Measurements from ENCODE around the gene SEC14L5.

Gene SEC14L5

DNA sequence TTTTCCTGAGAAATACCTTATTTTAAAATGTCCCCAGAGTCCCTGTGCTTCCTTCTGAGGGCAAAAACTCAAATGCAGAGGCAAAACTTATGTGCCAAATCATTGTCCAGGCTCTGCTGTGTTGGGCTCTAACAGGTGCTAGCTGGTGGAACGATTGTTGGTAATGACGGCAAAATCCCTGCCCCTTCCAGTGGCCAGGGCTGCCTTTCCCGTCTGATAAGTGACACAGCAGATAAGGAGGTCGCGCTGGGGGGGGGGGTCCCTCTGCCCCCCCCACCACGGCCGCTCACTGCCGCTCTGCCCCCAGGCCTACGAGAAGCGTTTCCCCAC is 29.1 kb downstream of the SEC14L5 start:
- Mint-ChIP-seq H3K4me1 (peaks cover 7% of the 10 kb centered on the region), H3K27ac (ENCODE audit: low read depth) (no peak overlapping the region), H3K9me3 (no peaks in the 10 kb centered on the region), H3K4me3 (no peak overlapping the region), H3K36me3 (ENCODE audit: insufficient read depth) (no peaks in the 10 kb centered on the region), H3K27me3 (peaks cover 44% of the 10 kb centered on the region)
- DNase-seq (ENCODE audit: low spot score in 2 of 2): no peak
- ATAC-seq (replicated peaks; ENCODE audit: extremely low read depth, poor library complexity, severe bottlenecking): no peak

DNA sequence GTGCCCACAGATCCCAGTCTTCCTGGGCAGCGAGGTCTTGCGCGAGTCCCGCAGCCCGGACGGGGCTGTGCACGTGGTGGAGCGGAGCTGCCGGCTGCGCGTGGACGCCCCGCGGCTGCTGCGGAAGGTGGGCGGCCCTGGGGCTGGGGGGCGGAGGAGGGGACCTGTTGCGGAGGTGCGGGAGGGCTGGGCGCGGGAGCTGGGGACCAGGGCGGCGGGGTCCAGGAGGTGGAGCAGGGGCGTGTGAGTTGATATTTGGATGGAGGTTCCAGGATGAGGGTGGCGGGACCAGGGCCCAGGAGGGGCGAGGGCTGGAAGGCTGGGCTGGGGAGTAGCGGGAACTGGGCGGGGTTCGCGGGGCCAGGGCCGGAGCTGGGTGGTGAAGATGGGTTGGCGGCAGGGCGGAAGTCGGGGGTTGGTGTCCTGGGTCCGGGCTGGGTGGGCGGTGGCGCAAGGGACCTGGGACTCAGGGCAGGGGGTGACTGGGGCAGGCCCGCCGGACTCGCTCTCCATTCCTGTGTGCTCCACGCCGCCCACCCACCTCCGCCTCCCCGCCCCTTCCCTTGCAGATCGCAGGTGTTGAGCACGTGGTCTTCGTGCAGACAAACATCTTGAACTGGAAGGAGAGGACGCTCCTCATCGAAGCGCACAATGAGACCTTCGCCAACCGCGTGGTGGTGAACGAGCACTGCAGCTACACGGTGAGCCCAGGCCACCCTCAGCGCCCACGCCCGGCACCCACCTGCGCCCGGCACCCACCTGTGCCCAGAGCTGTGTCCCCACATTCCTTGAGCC is 29.6 kb downstream of the SEC14L5 start:
- Mint-ChIP-seq H3K27me3 (peaks cover 47% of the 10 kb centered on the region), H3K4me1 (peaks cover 7% of the 10 kb centered on the region), H3K9me3 (no peaks in the 10 kb centered on the region), H3K27ac (ENCODE audit: low read depth) (no peak overlapping the region), H3K4me3 (no peak overlapping the region), H3K36me3 (ENCODE audit: insufficient read depth) (no peaks in the 10 kb centered on the region)
- no peak for ATAC-seq (replicated peaks; ENCODE audit: extremely low read depth, poor library complexity, severe bottlenecking)
- DNase-seq (ENCODE audit: low spot score in 2 of 2): no peak

DNA sequence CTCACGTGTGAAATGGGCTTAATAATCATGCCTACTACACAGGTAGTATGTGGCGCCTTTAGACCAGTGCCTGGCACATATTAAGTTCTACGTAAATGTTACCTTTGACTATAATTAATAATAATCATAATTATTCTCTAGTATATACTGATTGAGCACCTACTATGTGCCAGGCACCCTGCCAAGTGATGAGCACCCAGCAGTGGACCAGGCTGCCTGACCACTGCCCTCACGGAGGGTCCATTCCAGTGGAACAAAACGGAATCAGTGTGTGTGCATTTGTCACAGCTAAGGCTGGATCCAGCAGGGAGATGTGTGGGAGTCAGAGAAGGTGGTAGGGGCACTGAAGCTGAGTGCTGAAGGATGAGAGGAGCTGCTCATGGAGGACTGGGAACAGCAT is 30.5 kb downstream of the SEC14L5 start:
- no peak for ATAC-seq (replicated peaks; ENCODE audit: extremely low read depth, poor library complexity, severe bottlenecking)
- no peak overlapping the region for H3K4me3 Mint-ChIP-seq

DNA sequence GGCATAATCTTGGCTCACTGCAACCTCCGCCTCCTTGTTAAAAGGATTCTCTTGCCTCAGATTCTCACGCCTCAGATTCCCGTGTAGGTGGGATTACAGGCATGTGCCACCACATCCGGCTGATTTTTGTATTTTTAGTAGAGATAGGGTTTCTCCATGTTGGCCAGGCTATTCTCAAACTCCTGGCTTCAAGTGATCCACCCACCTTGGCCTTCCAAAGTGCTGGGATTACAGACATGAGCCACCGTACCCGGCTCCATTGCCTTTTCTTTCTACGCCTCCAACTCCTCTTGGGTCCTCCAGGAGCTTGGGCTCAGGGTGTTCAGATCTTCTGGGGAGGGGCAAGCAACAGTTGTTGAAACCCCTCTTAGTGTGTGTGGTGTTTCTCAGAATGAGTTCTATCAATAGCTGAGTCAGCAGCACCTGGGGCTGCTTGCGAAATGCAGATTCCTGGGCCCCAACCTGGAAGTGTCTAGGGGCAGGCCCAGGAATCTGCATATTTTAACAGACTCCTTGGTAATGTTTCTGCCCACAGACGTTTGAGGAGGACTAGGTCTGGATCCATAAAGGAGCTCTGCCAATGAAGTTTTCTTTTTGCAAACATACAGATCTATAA is 31.4 kb downstream of the SEC14L5 start:
- H3K27ac Mint-ChIP-seq (ENCODE audit: low read depth): no peak overlapping the region
- peaks cover 54% of the 10 kb centered on the region for H3K27me3 Mint-ChIP-seq
- no peak overlapping the region for H3K4me3 Mint-ChIP-seq
- H3K9me3 Mint-ChIP-seq: no peaks in the 10 kb centered on the region
- ATAC-seq (replicated peaks; ENCODE audit: extremely low read depth, poor library complexity, severe bottlenecking) (no peak), DNase-seq (ENCODE audit: low spot score in 2 of 2) (no peak)
- peaks cover 7% of the 10 kb centered on the region for H3K4me1 Mint-ChIP-seq
- no peaks in the 10 kb centered on the region for H3K36me3 Mint-ChIP-seq (ENCODE audit: insufficient read depth)

More for the DNA sequence above, 30.5 kb downstream of the SEC14L5 start:
- no peaks in the 10 kb centered on the region for H3K36me3 Mint-ChIP-seq (ENCODE audit: insufficient read depth)
- no peaks in the 10 kb centered on the region for H3K9me3 Mint-ChIP-seq
- no peak for DNase-seq (ENCODE audit: low spot score in 2 of 2)
- no peak overlapping the region for H3K27ac Mint-ChIP-seq (ENCODE audit: low read depth)
- H3K4me1 Mint-ChIP-seq: peaks cover 7% of the 10 kb centered on the region
- peaks cover 47% of the 10 kb centered on the region for H3K27me3 Mint-ChIP-seq

DNA sequence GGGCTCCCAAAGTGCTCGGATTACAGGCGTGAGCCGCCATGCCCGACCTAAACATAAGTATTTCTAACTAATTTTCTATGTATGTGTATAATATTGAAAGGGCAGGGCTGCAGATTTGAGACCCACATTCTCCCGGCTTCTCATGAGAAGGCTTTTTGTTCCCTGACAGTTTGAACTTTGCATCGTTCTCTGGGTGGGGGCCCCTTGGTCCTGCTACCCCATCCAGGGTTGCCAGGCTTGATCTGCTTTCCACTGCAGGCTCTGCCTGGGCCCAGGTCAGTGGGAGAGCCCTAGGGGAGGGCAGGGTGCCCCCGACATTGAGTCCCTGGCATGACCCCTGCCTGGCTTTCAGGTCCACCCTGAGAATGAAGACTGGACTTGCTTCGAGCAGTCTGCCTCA is 32.3 kb downstream of the SEC14L5 start:
- H3K27me3 Mint-ChIP-seq: peaks cover 63% of the 10 kb centered on the region
- H3K27ac Mint-ChIP-seq (ENCODE audit: low read depth): no peak overlapping the region
- no peak overlapping the region for H3K4me3 Mint-ChIP-seq
- DNase-seq (ENCODE audit: low spot score in 2 of 2) (no peak), ATAC-seq (replicated peaks; ENCODE audit: extremely low read depth, poor library complexity, severe bottlenecking) (no peak)
- H3K4me1 Mint-ChIP-seq: peaks cover 7% of the 10 kb centered on the region
- H3K9me3 Mint-ChIP-seq: no peaks in the 10 kb centered on the region
- H3K36me3 Mint-ChIP-seq (ENCODE audit: insufficient read depth): no peaks in the 10 kb centered on the region

DNA sequence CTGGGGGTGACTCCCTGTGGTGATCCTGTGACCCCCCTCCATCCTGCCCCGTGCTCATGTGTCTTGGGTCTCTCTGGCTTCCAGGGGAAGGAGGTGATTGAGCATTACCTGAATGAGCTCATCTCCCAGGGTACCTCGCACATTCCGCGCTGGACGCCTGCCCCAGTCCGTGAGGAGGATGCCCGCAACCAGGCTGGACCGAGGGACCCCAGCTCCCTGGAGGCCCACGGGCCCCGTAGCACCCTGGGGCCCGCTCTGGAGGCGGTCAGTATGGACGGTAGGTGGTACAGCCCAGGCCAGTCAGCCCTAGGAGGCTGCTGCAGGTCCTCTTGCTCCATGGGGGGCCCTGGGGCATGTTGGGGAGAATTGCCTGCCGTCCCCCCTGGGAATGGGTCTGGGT is 33.6 kb downstream of the SEC14L5 start:
- H3K4me3 Mint-ChIP-seq: no peak overlapping the region
- no peak overlapping the region for H3K27ac Mint-ChIP-seq (ENCODE audit: low read depth)
- ATAC-seq (replicated peaks; ENCODE audit: extremely low read depth, poor library complexity, severe bottlenecking): no peak
- DNase-seq (ENCODE audit: low spot score in 2 of 2): no peak
- H3K4me1 Mint-ChIP-seq: peaks cover 7% of the 10 kb centered on the region
- no peaks in the 10 kb centered on the region for H3K9me3 Mint-ChIP-seq
- peaks cover 67% of the 10 kb centered on the region for H3K27me3 Mint-ChIP-seq
- no peaks in the 10 kb centered on the region for H3K36me3 Mint-ChIP-seq (ENCODE audit: insufficient read depth)

DNA sequence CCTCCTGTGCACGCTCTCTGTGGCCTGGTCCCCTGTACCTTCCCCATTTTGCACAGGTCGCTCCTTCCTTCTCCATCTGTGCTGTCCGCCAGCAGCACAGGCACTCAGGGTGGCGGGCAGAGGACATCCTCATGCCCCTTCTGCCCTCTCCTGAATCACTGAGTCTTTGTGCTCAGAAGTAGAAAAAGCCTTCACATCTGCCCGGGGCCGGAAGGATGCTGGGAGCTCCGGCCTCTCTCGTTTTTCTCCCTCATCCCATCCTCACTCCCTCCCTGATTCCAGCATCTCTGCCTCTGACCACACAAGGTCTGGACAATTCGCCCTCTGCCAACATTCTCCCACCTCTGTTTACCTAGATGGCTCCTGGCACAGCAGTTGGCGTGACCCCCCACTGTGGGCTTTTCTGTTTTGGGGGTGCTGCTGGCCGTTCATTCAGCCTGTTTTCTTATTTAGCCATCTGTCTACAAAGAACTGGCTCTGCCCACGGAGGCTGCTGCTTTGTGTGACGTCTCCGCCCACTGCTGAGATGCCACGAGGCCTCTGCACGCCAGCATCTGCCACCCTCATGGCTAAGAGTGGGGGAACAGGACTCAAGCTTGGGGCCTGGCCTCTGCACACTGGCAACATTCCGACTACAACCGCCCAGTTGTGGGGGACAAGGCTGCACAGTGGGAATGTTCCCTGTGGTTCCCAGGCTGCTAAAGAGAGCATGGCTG is 36.7 kb downstream of the SEC14L5 start:
- ATAC-seq (replicated peaks; ENCODE audit: extremely low read depth, poor library complexity, severe bottlenecking) (no peak), DNase-seq (ENCODE audit: low spot score in 2 of 2) (no peak)
- no peak overlapping the region for H3K27ac Mint-ChIP-seq (ENCODE audit: low read depth)
- no peak overlapping the region for H3K4me3 Mint-ChIP-seq
- no peaks in the 10 kb centered on the region for H3K4me1 Mint-ChIP-seq
- H3K9me3 Mint-ChIP-seq: no peaks in the 10 kb centered on the region
- H3K27me3 Mint-ChIP-seq: peaks cover 51% of the 10 kb centered on the region
- H3K36me3 Mint-ChIP-seq (ENCODE audit: insufficient read depth): no peaks in the 10 kb centered on the region

DNA sequence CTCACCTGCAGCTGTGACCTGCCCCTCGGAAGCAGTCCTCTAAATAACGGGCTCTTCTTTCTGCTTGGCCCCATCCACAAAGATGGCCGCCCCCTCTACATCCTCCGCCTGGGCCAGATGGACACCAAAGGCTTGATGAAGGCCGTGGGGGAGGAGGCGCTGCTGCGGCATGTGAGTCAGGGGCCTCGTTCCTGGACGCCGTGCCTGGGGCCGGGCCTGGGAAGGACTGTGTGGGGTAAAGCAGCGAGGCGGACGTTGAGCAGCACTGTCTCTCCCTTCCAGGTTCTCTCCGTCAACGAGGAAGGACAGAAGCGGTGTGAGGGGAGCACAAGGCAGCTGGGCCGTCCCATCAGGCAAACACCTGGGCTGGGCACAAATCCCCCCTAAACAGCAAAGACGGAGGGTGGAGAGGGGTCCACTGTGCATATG is 42.5 kb downstream of the SEC14L5 start:
- Mint-ChIP-seq H3K4me3 (no peak overlapping the region), H3K4me1 (no peaks in the 10 kb centered on the region), H3K27me3 (peaks cover 41% of the 10 kb centered on the region), H3K27ac (ENCODE audit: low read depth) (no peak overlapping the region), H3K36me3 (ENCODE audit: insufficient read depth) (no peaks in the 10 kb centered on the region), H3K9me3 (no peaks in the 10 kb centered on the region)
- DNase-seq (ENCODE audit: low spot score in 2 of 2): no peak
- ATAC-seq (replicated peaks; ENCODE audit: extremely low read depth, poor library complexity, severe bottlenecking): no peak

DNA sequence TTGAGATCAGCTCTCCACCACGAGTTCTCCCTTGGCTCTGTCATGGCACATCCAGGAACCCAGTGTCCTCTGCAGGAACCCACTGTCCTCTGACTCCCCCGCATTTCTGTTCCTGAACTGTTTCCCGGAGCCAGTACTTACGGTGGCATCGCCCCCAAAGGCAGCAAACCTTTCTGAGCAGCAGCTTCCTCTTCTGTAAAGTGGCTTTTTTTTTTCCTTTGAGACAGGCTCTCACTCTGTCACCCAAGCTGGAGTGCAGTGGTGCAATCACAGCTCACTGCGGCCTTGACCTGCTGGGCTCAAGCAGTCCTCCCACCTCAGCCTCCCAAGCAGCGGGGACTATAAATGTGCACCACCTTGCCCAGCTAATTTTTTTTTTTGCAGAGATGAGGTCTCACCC is 43.4 kb downstream of the SEC14L5 start:
- no peaks in the 10 kb centered on the region for H3K4me1 Mint-ChIP-seq
- ATAC-seq (replicated peaks; ENCODE audit: extremely low read depth, poor library complexity, severe bottlenecking): no peak
- peaks cover 31% of the 10 kb centered on the region for H3K27me3 Mint-ChIP-seq
- no peak overlapping the region for H3K27ac Mint-ChIP-seq (ENCODE audit: low read depth)
- H3K9me3 Mint-ChIP-seq: no peaks in the 10 kb centered on the region
- DNase-seq (ENCODE audit: low spot score in 2 of 2): no peak
- H3K36me3 Mint-ChIP-seq (ENCODE audit: insufficient read depth): no peaks in the 10 kb centered on the region
- H3K4me3 Mint-ChIP-seq: no peak overlapping the region

DNA sequence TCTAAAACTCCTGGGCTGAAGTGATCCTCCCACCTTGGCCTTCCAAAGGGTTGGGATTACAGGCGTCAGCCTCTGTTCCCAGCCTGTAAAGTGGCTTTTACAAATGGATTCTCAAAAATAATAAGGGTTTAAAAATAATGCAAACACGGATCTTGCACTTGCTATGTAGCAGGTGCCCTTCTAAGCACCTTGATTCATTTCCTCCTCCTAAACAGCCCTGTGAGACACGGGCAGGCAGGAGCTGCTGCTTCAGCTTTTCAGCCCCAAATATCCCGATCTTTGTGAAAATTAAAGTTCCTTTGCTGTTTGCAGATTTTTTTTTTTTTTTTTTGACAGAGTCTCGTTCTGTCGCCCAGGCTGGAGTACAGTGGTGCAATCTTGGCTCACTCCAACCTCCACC is 43.9 kb downstream of the SEC14L5 start:
- no peaks in the 10 kb centered on the region for H3K9me3 Mint-ChIP-seq
- no peak for DNase-seq (ENCODE audit: low spot score in 2 of 2)
- no peak overlapping the region for H3K4me3 Mint-ChIP-seq
- no peaks in the 10 kb centered on the region for H3K4me1 Mint-ChIP-seq
- no peak for ATAC-seq (replicated peaks; ENCODE audit: extremely low read depth, poor library complexity, severe bottlenecking)
- H3K36me3 Mint-ChIP-seq (ENCODE audit: insufficient read depth): no peaks in the 10 kb centered on the region
- peaks cover 27% of the 10 kb centered on the region for H3K27me3 Mint-ChIP-seq
- H3K27ac Mint-ChIP-seq (ENCODE audit: low read depth): no peak overlapping the region

DNA sequence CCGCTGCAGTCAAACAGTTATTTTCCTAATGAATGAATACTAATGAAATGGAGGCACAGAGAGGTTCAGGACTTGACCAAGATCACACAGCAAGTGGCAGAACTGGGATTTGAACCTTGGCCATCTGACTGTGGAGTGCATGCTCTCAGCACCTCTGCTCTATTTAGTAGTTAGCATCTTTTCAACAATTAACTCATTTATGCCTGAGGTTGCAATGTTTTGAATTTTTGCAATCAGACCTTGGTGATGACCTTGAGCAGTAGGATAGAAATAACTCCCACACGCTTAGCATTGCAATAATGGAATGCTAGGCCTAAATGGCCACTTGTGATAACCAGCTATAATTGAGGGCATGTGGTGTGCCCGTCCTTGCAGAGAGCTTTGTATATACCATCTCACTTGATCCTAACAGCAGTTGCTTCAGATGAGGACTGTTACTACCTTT is 44.6 kb downstream of the SEC14L5 start:
- DNase-seq (ENCODE audit: low spot score in 2 of 2): no peak
- Mint-ChIP-seq H3K9me3 (no peaks in the 10 kb centered on the region), H3K36me3 (ENCODE audit: insufficient read depth) (no peaks in the 10 kb centered on the region), H3K27me3 (peaks cover 19% of the 10 kb centered on the region), H3K4me3 (no peak overlapping the region), H3K27ac (ENCODE audit: low read depth) (no peak overlapping the region), H3K4me1 (no peaks in the 10 kb centered on the region)
- no peak for ATAC-seq (replicated peaks; ENCODE audit: extremely low read depth, poor library complexity, severe bottlenecking)

DNA sequence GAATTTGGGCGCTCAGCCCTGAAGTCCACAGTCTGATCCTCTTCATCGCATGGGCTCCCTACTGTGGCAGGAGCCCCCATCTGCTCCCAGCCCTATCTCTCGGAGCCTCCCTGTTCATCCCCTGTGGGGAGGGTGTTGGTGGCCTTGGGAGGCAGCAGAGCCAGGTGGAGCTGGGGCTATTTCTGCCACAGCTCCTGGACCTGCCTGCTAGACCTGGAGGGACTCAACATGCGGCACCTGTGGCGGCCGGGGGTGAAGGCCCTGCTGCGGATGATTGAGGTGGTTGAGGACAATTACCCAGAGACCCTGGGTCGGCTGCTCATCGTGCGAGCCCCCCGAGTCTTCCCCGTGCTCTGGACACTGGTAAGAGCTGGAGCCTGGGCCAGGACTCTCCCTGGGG is 45.1 kb downstream of the SEC14L5 start:
- H3K36me3 Mint-ChIP-seq (ENCODE audit: insufficient read depth): no peaks in the 10 kb centered on the region
- no peak overlapping the region for H3K27ac Mint-ChIP-seq (ENCODE audit: low read depth)
- peaks cover 19% of the 10 kb centered on the region for H3K27me3 Mint-ChIP-seq
- no peaks in the 10 kb centered on the region for H3K9me3 Mint-ChIP-seq
- DNase-seq (ENCODE audit: low spot score in 2 of 2) (no peak), ATAC-seq (replicated peaks; ENCODE audit: extremely low read depth, poor library complexity, severe bottlenecking) (no peak)
- no peak overlapping the region for H3K4me3 Mint-ChIP-seq
- H3K4me1 Mint-ChIP-seq: no peaks in the 10 kb centered on the region

DNA sequence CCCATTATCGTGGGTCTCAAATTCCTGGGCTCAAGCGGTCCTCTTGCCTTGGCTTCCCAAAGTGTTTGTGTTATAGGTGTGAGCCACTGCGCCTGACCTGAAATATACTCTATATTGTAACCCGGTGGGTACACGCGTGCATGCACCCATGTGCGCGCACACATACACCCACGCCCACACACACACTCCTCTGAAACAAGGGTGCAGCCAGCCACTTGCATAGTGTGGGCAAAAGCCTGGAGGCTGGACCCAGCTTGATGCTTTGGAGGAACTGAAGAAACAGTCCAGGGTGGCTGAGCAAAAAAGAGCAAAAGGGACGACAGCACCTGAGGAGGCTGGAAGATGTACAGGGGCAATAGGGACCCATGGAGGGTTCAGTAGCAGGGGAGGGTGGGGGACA is 45.7 kb downstream of the SEC14L5 start:
- Mint-ChIP-seq H3K9me3 (no peaks in the 10 kb centered on the region), H3K4me1 (no peaks in the 10 kb centered on the region), H3K27me3 (peaks cover 22% of the 10 kb centered on the region), H3K36me3 (ENCODE audit: insufficient read depth) (no peaks in the 10 kb centered on the region), H3K4me3 (no peak overlapping the region), H3K27ac (ENCODE audit: low read depth) (no peak overlapping the region)
- ATAC-seq (replicated peaks; ENCODE audit: extremely low read depth, poor library complexity, severe bottlenecking): no peak
- DNase-seq (ENCODE audit: low spot score in 2 of 2): no peak
